HepG2 (cell line): ENCODE measurements around the gene GRK4. TPM values are rescaled to one million over a fixed set of nuclear protein-coding genes. Genes with fewer than 3 reads are reported as not detected.

Source experiments
- AGO2 ChIP-seq: fragments of 200-400 bp; formaldehyde crosslinking; optimal IDR thresholded peaks from 2 replicates; pipeline ENCODE3; 2017; ENCODE audit warnings: mild to moderate bottlenecking, low read depth, low read length, moderate library complexity
- HNRNPL ChIP-seq: fragments of 200-400 bp; formaldehyde crosslinking; IDR thresholded peaks from 2 replicates; pipeline ENCODE4 v1.6.1; 2017; ENCODE audit warnings: mild to moderate bottlenecking, low read depth, low read length
- POGZ ChIP-seq: sonication (generic); formaldehyde crosslinking; IDR thresholded peaks from 2 replicates; pipeline ENCODE4 v1.4.0; 2020; ENCODE audit warnings: mild to moderate bottlenecking, missing genetic modification reagents
- PRPF4 ChIP-seq: fragments of 200-400 bp; formaldehyde crosslinking; IDR thresholded peaks from 2 replicates; pipeline ENCODE4 v1.6.1; 2016; ENCODE audit warnings: low read length, low read depth; ENCODE audit not compliant: poor library complexity, severe bottlenecking
- RBFOX2 ChIP-seq: fragments of 200-400 bp; formaldehyde crosslinking; IDR thresholded peaks from 2 replicates; pipeline ENCODE4 v1.6.1; 2017; ENCODE audit warnings: low read depth, mild to moderate bottlenecking, low read length
- TAF15 ChIP-seq: fragments of 200-400 bp; formaldehyde crosslinking; IDR thresholded peaks from one replicate; pipeline ENCODE4 v1.6.1; 2018; ENCODE audit warnings: mild to moderate bottlenecking, low read depth, low read length; ENCODE audit not compliant: poor library complexity, severe bottlenecking
- THAP9 ChIP-seq: sonication (generic); formaldehyde crosslinking; IDR thresholded peaks from 2 replicates; pipeline ENCODE4; 2020; ENCODE audit warnings: missing genetic modification reagents, mild to moderate bottlenecking, borderline replicate concordance
- UBTF ChIP-seq: sonication (generic); formaldehyde crosslinking; IDR thresholded peaks from 2 replicates; pipeline ENCODE4 v1.4.0; 2020; ENCODE audit warnings: mild to moderate bottlenecking, missing genetic modification reagents
- ZMYM2 ChIP-seq: sonication (generic); formaldehyde crosslinking; IDR thresholded peaks from 2 replicates; pipeline ENCODE4 v1.8.0; 2022; ENCODE audit warnings: mild to moderate bottlenecking, missing genetic modification reagents
- ZMYM3 ChIP-seq: sonication (generic); formaldehyde crosslinking; IDR thresholded peaks from 2 replicates; pipeline ENCODE4 v1.5.1; 2020; ENCODE audit warnings: mild to moderate bottlenecking, missing genetic modification reagents
- ZMYM4 ChIP-seq: sonication (generic); formaldehyde crosslinking; IDR thresholded peaks from 2 replicates; pipeline ENCODE4 v1.8.1; 2023; ENCODE audit warnings: mild to moderate bottlenecking, missing genetic modification reagents
- polyA plus RNA-seq, 8 experiments: library from polyadenylated mRNA; depleted of rRNA in 3 of 8; stranded (reverse) in 7 of 8; unstranded in 1 of 8; fragments of >200 nt; fragmentation: Illumina TruSeq in 4 of 8; extraction: Trizol in 4 of 8; gene quantifications; 2 replicates each; pipeline versions ENCODE4 v1.2.1 to v1.2.3, GENCODE V29; 2011 to 2016; ENCODE audit warnings: low read depth in 4 of 8, missing spikeins in 1 of 8, mixed read lengths in 1 of 8; ENCODE audit not compliant: insufficient read depth in 1 of 8
- total RNA-seq, 5 experiments: library from RNA; depleted of rRNA; stranded (reverse); fragments of >200 nt; fragmentation: Illumina TruSeq; extraction: Trizol; gene quantifications; 2 replicates each; pipeline ENCODE4 v1.2.3, GENCODE V29; 2016; ENCODE audit warnings: low read depth in 1 of 5
- TF ChIP-seq, protein P1 (sequence below), 2 experiments: sonication (generic) in 1 of 2; formaldehyde crosslinking in 1 of 2; IDR thresholded peaks; 2 replicates each; pipeline versions ENCODE4 v1.4.0 to v1.6.1; 2018 to 2020; ENCODE audit warnings: missing genetic modification reagents in 2 of 2, borderline replicate concordance in 1 of 2, low read depth in 1 of 2, mild to moderate bottlenecking in 1 of 2, missing biosample characterization in 1 of 2

The GRK4 gene
- total and polyA plus RNA-seq, 2 of the 13 experiments (the other 11 are each of a cell fraction or from before 2014, with no cell fraction given), result 1.8 to 2.0 TPM

DNA sequence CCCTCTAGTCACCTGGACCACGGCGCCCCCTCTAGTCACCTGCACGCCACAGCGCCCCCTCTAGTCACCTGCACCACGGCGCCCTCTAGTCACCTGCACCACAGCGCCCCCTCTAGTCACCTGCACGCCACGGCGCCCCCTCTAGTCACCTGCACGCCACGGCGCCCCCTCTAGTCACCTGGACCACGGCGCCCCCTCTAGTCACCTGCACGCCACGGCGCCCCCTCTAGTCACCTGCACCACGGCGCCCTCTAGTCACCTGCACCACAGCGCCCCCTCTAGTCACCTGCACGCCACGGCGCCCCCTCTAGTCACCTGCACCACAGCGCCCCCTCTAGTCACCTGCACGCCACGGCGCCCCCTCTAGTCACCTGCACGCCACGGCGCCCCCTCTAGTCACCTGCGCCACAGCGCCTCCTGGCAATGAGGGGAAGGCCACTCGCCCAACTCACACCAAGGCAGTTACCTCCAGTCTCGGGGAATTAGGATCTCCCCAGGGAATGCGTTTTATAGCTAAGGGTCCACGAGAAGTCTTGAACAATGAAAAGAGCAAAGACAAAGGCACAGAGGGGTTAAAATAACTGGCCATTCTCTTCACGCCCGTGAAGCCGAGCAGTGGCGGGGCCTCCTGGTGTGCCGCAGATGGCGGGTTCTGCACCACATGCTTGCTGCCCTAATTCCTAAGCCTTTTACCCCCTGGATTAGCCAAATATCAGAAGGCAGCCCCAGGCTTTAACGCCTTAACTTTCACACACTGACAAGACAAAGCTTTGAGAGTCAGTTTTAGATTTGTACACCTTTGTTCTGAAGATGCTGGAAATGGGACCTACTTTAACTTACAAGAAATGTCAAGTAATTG, 8.0 kb upstream of the GRK4 start (continued):
- TF ChIP-seq, protein P1, sequence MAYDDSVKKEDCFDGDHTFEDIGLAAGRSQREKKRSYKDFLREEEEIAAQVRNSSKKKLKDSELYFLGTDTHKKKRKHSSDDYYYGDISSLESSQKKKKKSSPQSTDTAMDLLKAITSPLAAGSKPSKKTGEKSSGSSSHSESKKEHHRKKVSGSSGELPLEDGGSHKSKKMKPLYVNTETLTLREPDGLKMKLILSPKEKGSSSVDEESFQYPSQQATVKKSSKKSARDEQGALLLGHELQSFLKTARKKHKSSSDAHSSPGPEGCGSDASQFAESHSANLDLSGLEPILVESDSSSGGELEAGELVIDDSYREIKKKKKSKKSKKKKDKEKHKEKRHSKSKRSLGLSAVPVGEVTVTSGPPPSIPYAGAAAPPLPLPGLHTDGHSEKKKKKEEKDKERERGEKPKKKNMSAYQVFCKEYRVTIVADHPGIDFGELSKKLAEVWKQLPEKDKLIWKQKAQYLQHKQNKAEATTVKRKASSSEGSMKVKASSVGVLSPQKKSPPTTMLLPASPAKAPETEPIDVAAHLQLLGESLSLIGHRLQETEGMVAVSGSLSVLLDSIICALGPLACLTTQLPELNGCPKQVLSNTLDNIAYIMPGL (CRISPR knock-in tag; IDR thresholded peaks at IDR 0.05; ENCODE audit: borderline replicate concordance in 1 of 2, low read depth in 1 of 2), result peak in 1 of 2 experiments; percentile 2; a peak in 1 of 4 replicates
- peak; percentile 6; the same call in 1 of the 2 replicates for TF ChIP-seq ZMYM4
- TF ChIP-seq HNRNPL, result peak; percentile 35; the same call in 1 of the 2 replicates
- TF ChIP-seq POGZ (CRISPR knock-in tag), result 0 out of 2 replicates have a peak, but pooled peaks have one; percentile 11
- TF ChIP-seq ZMYM2 (CRISPR knock-in tag), result peak; percentile 59; the same call in 1 of the 2 replicates
- TF ChIP-seq TAF15, result peak; percentile 34
- peak; percentile 28; the same call in 1 of the 2 replicates for TF ChIP-seq ZMYM3 (CRISPR knock-in tag)
- peak; percentile 25; the same call in 1 of the 2 replicates for TF ChIP-seq THAP9 (CRISPR knock-in tag)
- TF ChIP-seq AGO2, result peak; percentile 40
- peak; percentile 72 for TF ChIP-seq PRPF4
- peak; percentile 73 for TF ChIP-seq RBFOX2
- 0 out of 2 replicates have a peak, but pooled peaks have one; percentile 29 for TF ChIP-seq UBTF (CRISPR knock-in tag)
